ENCODE data around the gene CLCF1.

The CLCF1 gene

DNA sequence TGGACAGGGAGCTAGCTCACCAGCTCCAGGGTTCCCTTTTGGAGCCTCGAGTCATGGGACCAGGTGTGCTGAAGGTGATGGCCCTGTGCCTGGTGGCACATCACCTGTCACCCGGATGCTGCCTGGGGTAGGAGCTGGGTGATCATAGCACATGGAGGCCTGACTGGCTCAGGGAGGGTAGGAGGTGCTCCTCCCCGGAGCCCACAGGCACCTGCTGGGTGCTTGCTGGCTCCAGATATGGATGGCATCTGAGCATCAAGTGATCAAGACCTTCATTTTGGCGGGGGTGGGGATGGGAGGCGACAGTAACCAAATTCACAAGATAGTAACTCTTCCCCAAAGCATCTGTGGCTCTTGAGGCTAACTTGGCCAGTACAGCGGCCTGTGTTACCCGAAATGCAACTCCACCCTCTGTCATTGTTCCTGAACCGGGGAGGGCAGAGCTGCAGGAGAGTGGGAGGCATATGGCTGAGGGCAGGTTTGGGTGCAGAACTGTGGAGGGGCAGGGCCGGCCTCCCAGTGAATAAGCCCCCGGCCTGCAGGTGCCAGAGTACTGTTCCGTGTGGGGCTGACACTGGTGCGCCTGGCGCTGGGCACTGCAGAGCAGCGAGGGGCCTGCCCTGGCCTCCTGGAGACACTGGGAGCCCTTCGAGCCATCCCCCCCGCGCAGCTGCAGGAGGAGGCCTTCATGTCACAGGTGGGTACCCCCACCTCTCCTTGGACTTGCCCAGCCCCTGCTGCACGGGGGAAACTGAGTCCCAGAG, 35.2 kb upstream of the CLCF1 start:
- no peak for DNase-seq (ENCODE audit: extremely low read depth, low read depth)
- no peak overlapping the region for H3K4me3 ChIP-seq (replicated peaks; ENCODE audit: low read depth, low read length)
- TF ChIP-seq, protein P1, sequence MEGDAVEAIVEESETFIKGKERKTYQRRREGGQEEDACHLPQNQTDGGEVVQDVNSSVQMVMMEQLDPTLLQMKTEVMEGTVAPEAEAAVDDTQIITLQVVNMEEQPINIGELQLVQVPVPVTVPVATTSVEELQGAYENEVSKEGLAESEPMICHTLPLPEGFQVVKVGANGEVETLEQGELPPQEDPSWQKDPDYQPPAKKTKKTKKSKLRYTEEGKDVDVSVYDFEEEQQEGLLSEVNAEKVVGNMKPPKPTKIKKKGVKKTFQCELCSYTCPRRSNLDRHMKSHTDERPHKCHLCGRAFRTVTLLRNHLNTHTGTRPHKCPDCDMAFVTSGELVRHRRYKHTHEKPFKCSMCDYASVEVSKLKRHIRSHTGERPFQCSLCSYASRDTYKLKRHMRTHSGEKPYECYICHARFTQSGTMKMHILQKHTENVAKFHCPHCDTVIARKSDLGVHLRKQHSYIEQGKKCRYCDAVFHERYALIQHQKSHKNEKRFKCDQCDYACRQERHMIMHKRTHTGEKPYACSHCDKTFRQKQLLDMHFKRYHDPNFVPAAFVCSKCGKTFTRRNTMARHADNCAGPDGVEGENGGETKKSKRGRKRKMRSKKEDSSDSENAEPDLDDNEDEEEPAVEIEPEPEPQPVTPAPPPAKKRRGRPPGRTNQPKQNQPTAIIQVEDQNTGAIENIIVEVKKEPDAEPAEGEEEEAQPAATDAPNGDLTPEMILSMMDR (IDR thresholded peaks at IDR 0.05; ENCODE audit: low read depth, low read length, missing control alignments): no peak

DNA sequence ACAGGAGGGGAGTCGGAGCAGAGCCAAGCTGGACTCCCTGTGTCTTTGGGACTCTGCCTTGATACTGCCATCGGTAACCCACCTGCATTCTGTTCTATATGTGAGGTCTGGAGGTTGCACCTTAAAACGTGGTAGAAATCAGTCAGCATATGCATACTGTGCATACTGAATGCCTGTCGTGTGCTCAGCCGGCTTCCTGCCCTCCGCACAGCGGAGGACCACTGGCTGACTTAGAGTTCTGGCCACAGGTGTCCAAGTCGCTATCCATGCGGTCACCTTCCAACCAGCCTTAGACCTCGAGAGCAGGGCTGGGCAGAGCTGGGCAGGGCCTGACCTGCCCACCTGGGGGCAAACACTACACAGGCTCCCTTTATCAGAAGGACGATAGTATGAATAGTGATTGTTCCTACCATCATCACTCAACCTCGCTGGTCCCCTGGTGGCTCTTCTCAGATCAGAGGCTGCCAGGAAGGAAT, 34.3 kb upstream of the CLCF1 start:
- TF ChIP-seq, protein P1 (IDR thresholded peaks at IDR 0.05; ENCODE audit: low read depth, low read length, missing control alignments): no peak
- no peak overlapping the region for H3K4me3 ChIP-seq (replicated peaks; ENCODE audit: low read depth, low read length)
- no peak for DNase-seq (ENCODE audit: extremely low read depth, low read depth)

DNA sequence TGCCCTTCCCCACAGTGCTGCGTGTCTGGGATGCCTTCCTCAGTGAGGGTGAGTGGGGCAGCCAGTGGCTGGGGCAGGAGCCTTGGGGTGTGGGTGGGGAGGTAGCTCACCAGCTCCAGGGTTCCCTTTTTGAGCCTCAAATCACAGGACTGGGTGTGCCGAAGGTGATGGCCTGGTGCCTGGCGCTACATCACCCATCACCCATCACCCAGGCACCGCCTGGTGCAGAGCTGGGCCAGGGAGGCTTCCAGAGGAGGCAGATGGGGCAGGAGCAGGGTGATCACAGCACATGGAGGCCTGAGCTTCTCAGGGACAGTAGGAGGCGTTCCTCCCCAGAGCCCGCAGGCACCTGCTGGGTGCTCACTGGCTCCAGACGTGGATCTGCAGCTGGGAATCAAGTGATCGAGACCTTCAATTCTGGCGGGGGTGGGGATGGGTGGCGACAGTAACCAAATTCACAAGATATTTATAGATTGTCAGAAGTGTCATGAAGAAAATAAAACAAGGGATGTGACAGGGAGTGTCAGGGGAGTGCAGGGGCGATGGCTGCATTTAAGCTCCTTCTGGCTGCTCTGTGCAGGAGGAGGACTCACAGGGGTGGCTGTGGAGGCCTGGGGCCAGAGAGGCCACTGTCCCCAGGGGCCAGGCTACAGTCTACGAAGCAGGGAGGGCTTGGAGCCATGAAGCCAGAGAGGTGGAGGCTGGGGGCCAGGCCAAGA, 33.7 kb upstream of the CLCF1 start:
- TF ChIP-seq, protein P1 (IDR thresholded peaks at IDR 0.05; ENCODE audit: low read depth, low read length, missing control alignments): no peak
- no peak for DNase-seq (ENCODE audit: extremely low read depth, low read depth)
- no peak overlapping the region for H3K4me3 ChIP-seq (replicated peaks; ENCODE audit: low read depth, low read length)

DNA sequence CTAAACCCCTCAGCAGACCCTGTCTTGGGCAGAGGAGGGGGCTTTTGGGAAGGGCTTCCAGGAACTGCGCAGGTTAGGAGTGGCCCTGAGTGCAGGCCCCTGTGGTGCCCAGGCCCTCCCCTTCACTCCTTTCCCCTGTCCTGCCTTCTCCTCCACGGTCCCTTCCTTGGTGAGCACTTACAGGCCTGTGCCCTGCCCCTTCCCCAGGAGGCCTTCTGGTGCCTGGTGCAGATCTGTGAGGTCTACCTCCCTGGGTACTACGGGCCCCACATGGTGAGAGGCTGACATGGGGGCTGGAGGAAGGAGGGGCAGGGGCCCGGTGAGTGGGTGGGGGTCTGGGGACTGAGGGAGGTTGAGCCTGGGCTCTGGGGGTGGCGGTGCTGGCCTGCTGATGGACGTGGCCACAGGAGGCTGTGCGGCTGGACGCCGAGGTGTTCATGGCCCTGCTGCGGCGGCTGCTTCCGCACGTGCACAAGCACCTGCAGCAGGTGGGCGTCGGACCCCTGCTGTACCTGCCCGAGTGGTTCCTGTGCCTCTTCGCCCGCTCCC, 33.1 kb upstream of the CLCF1 start:
- no peak overlapping the region for H3K4me3 ChIP-seq (replicated peaks; ENCODE audit: low read depth, low read length)

DNA sequence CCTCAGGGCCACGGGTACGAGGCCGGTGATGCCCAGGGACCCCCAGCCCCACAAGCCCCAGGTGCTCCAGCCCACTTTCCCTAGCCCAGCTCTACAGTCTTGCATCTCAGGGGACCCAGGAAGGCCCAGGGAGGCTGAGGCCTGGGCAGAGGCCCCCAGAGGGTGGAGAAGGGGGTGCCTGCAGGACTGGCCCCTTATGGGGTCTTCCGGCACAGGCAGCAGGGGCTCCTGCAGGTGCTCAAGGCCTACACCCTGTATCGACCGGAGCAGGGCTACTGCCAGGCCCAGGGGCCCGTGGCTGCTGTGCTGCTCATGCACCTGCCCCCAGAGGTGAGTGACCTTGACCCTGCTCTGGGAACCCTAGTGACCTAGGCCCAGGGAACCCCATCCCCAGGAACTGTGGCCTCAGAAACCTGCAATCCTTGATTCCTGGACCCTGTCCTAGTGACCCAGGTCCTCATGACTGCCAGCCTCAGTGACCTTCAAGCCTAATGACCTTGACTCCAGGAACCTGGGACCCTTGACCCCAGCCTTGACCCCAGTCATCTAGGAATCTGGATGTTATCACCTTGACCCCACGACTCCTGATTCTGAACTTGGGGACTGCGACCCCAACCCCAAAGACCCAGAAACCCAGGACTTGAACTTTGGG, 32.4 kb upstream of the CLCF1 start:
- TF ChIP-seq, protein P1 (IDR thresholded peaks at IDR 0.05; ENCODE audit: low read depth, low read length, missing control alignments): no peak
- no peak overlapping the region for H3K4me3 ChIP-seq (replicated peaks; ENCODE audit: low read depth, low read length)
- DNase-seq (ENCODE audit: extremely low read depth, low read depth): no peak

More for the DNA sequence above, 33.1 kb upstream of the CLCF1 start:
- DNase-seq (ENCODE audit: extremely low read depth, low read depth): no peak
- TF ChIP-seq, protein P1 (IDR thresholded peaks at IDR 0.05; ENCODE audit: low read depth, low read length, missing control alignments): no peak

DNA sequence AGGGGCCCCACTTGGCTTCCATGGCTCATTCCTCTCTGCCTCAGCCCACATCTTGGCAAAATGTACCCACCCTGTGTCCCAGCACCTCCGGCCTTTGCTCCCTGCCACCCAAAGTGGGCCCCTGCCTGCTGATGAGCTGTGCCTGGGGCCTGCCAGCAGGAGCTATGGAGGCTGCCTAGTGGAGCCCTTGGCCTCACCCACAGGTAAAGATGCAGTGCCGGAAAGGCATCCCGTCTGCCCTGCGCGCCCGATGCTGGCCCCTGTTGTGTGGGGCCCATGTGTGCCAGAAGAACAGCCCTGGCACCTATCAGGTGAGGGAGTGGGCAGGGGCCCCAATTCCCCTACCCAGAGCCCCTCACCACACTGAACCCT, 31.8 kb upstream of the CLCF1 start:
- no peak for DNase-seq (ENCODE audit: extremely low read depth, low read depth)
- TF ChIP-seq, protein P1 (IDR thresholded peaks at IDR 0.05; ENCODE audit: low read depth, low read length, missing control alignments): no peak
- H3K4me3 ChIP-seq (replicated peaks; ENCODE audit: low read depth, low read length): no peak overlapping the region
